C4-2B (cell line): ENCODE measurements around the gene EID1.

Experiments
- ZFX ChIP-seq: fragments of 450-650 bp; IDR thresholded peaks from 2 replicates; pipeline ENCODE4 v1.6.1; 2017
- TF ChIP-seq, protein P1 (sequence below): fragments of 450-650 bp; conservative IDR thresholded peaks from 2 replicates; pipeline ENCODE4 v1.5.1; 2017; ENCODE audit warnings: mild to moderate bottlenecking

GRCh38 chr15:48880070-48880634 is 2.2 kb downstream of the EID1 start:
- TF ChIP-seq, protein P1, sequence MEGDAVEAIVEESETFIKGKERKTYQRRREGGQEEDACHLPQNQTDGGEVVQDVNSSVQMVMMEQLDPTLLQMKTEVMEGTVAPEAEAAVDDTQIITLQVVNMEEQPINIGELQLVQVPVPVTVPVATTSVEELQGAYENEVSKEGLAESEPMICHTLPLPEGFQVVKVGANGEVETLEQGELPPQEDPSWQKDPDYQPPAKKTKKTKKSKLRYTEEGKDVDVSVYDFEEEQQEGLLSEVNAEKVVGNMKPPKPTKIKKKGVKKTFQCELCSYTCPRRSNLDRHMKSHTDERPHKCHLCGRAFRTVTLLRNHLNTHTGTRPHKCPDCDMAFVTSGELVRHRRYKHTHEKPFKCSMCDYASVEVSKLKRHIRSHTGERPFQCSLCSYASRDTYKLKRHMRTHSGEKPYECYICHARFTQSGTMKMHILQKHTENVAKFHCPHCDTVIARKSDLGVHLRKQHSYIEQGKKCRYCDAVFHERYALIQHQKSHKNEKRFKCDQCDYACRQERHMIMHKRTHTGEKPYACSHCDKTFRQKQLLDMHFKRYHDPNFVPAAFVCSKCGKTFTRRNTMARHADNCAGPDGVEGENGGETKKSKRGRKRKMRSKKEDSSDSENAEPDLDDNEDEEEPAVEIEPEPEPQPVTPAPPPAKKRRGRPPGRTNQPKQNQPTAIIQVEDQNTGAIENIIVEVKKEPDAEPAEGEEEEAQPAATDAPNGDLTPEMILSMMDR, result no peak
- TF ChIP-seq ZFX, result no peak
